ENCODE data around the gene CD82. TPM values are rescaled to one million over a fixed set of nuclear protein-coding genes. Genes with fewer than 3 reads are reported as not detected.

Gene CD82
- total RNA-seq, 1 experiment from 2014 or later = 114 TPM

DNA sequence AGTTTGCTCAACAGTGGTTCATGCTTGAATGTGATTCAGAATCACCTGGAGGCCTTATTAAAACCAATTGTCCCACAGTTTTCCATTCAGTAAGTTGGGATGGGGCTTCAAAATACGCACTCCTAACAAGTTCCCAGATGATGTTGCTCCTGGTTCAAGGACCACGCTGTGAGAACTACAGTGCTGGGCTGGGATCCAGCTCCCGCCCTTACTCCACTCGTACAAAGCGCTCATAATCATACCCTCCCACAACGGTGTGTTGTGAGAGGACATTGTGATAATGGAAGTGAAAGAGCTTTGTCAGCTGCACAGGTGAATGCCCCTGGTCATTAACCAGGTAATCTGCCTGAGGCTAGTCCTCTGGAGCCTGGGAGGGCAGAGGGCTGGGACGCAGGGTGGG is 1.3 kb upstream of the CD82 start:
- H3K4me1 Mint-ChIP-seq (ENCODE audit: insufficient read depth, unreplicated experiment) = peaks cover 56% of the 10 kb centered on the region
- BruUV-seq (replicated peaks) = no TSS peak
- POLR2A ChIA-PET = interaction anchor here (0.5 to 2.9 kb wide), 10 partner anchors 10 to 1354 kb away, joined by 3 to 21 read pairs (median 4); no protein-coding TSS in a partner anchor
- H3K27ac Mint-ChIP-seq (ENCODE audit: low read depth, unreplicated experiment) = peak overlapping the region; percentile 98
- H3K27me3 Mint-ChIP-seq (ENCODE audit: insufficient read depth, unreplicated experiment) = no peaks in the 10 kb centered on the region
- CTCF ChIA-PET = interaction anchor here (1.1 to 1.6 kb wide), 2 partner anchors 53 to 347 kb away, joined by 8 read pairs; no protein-coding TSS in a partner anchor
- peak overlapping the region; percentile 77 for H3K4me3 Mint-ChIP-seq (ENCODE audit: unreplicated experiment)
- TF ChIP-seq CTCF (IDR thresholded peaks at IDR 0.05; ENCODE audit: unreplicated experiment) = no peak
- peak; percentile 83 for DNase-seq (ENCODE audit: unreplicated experiment)
- intact Hi-C loops (cut with micrococcal nuclease) = loop anchor here (2.0 kb wide), 1 partner anchor 53 kb away; no protein-coding TSS in a partner anchor
- H3K9me3 Mint-ChIP-seq (ENCODE audit: unreplicated experiment) = no peaks in the 10 kb centered on the region
- H3K36me3 Mint-ChIP-seq (ENCODE audit: insufficient read depth, unreplicated experiment) = no peaks in the 10 kb centered on the region

GRCh38 chr11:44564670-44565210 is 723 bp upstream of the CD82 start:
- ChIA-PET CTCF (interaction anchor here (0.6 to 3.4 kb wide), 4 partner anchors 7 to 432 kb away, joined by 4 to 13 read pairs (median 6); no protein-coding TSS in a partner anchor), POLR2A (interaction anchor here (1.3 to 2.9 kb wide), 11 partner anchors 7 to 347 kb away, joined by 3 to 21 read pairs (median 5); no protein-coding TSS in a partner anchor)
- no peaks in the 10 kb centered on the region for H3K27me3 Mint-ChIP-seq (ENCODE audit: insufficient read depth, unreplicated experiment)
- peaks cover 58% of the 10 kb centered on the region for H3K4me1 Mint-ChIP-seq (ENCODE audit: insufficient read depth, unreplicated experiment)
- TF ChIP-seq CTCF (IDR thresholded peaks at IDR 0.05; ENCODE audit: unreplicated experiment) = no peak
- H3K4me3 Mint-ChIP-seq (ENCODE audit: unreplicated experiment) = peak overlapping the region; percentile 77
- intact Hi-C loops (cut with micrococcal nuclease) = loop anchor here (2.0 kb wide), 1 partner anchor 52 kb away; no protein-coding TSS in a partner anchor
- peak; percentile 96 for DNase-seq (ENCODE audit: unreplicated experiment)
- no peaks in the 10 kb centered on the region for H3K9me3 Mint-ChIP-seq (ENCODE audit: unreplicated experiment)
- BruUV-seq (replicated peaks) = TSS peak; percentile 92
- H3K36me3 Mint-ChIP-seq (ENCODE audit: insufficient read depth, unreplicated experiment) = no peaks in the 10 kb centered on the region
- H3K27ac Mint-ChIP-seq (ENCODE audit: low read depth, unreplicated experiment) = peak overlapping the region; percentile 98

DNA sequence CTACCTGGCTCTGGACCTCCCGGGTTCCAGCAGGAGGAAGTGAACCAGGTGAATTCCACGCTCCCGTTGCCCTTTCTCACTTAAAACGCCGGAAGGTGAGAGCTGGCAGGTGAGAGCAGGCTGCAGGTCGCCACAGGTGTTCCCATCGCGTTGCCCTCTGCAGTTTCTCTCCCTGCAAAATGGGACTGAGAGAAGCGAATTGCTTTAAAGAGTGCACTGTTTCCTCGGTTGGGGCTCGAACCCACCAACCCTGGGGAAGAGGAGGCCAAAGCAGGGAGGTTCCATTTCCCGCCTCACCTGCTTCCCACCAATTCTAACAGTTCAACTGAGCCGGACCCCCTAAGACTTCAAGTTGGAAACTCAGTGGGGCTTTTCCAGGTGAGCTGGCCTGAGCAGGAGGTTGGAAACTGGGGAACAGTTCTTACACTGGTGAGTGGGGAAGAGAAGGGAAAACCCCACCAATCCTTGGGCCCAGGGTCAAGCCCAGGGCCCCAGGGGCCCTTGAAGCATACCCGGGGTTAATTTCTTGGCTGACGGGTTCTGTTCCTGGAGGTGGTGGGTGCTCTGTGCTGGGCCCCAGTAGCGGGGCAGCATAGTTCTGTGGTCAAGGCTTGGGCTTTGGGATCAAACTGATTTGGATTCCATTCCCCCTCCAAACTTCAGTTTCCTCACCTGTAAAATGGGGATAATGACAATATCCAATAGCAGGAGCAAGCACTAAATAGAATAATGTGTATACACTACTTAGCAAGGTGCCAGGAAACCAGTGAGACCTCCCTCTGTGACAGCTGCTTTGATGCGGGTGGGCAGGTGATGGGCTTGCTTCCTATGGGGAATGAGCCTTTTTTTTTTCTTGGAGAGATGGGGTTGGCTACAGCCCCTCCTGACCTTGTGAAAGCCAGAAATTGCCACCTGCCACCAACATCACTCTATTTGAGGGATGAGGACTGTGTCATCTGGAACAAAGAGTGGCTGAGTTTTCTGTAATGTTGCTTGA is 788 bp downstream of the CD82 start:
- Mint-ChIP-seq H3K4me1 (ENCODE audit: insufficient read depth, unreplicated experiment) (peaks cover 58% of the 10 kb centered on the region), H3K27me3 (ENCODE audit: insufficient read depth, unreplicated experiment) (no peaks in the 10 kb centered on the region), H3K36me3 (ENCODE audit: insufficient read depth, unreplicated experiment) (no peaks in the 10 kb centered on the region), H3K9me3 (ENCODE audit: unreplicated experiment) (no peaks in the 10 kb centered on the region), H3K27ac (ENCODE audit: low read depth, unreplicated experiment) (peak overlapping the region; percentile 98), H3K4me3 (ENCODE audit: unreplicated experiment) (peak overlapping the region; percentile 77)
- DNase-seq (ENCODE audit: unreplicated experiment) = peak; percentile 32
- ChIA-PET POLR2A (interaction anchor here (0.6 to 2.9 kb wide), 11 partner anchors 8 to 366 kb away, joined by 3 to 21 read pairs (median 4); no protein-coding TSS in a partner anchor), CTCF (interaction anchor here (1.3 to 3.4 kb wide), 4 partner anchors 9 to 345 kb away, joined by 3 to 13 read pairs (median 4); no protein-coding TSS in a partner anchor)
- intact Hi-C loops (cut with micrococcal nuclease) = loop anchor here (2.0 kb wide), 1 partner anchor 51 kb away; no protein-coding TSS in a partner anchor
- no peak for TF ChIP-seq CTCF (IDR thresholded peaks at IDR 0.05; ENCODE audit: unreplicated experiment)
- TSS peak; percentile 38 for BruUV-seq (replicated peaks)
